Loucy (cell line): ENCODE measurements around the gene ZC3H18.

Source experiments
- H2AFZ ChIP-seq: fragments of 200-600 bp; sonication (generic); 2 replicates; pipeline ENCODE4 v1.6.0; 2016; ENCODE audit warnings: antibody characterized with exemption, mild to moderate bottlenecking, low read length, moderate library complexity
- H3F3A ChIP-seq: fragments of 200-600 bp; 2 replicates; pipeline ENCODE4 v1.6.0; 2016; ENCODE audit warnings: antibody characterized with exemption, low read depth, mild to moderate bottlenecking
- H3K27me3 ChIP-seq: fragments of 200-600 bp; sonication (generic); 2 replicates; pipeline ENCODE4 v1.6.1; 2014; ENCODE audit warnings: low read length, mild to moderate bottlenecking; ENCODE audit not compliant: insufficient read depth, poor library complexity, severe bottlenecking
- H3K36me3 ChIP-seq: fragments of 200-600 bp; sonication (generic); 2 replicates; pipeline ENCODE4 v1.6.1; 2016; ENCODE audit warnings: low read length; ENCODE audit not compliant: insufficient read depth
- H3K4me1 ChIP-seq: fragments of 200-600 bp; sonication (generic); 2 replicates; pipeline ENCODE4 v1.5.1; 2014; ENCODE audit warnings: low read length, mild to moderate bottlenecking; ENCODE audit not compliant: insufficient read depth, poor library complexity, severe bottlenecking
- H3K4me2 ChIP-seq: fragments of 200-600 bp; sonication (generic); 2 replicates; pipeline ENCODE4 v1.6.0; 2014; ENCODE audit warnings: antibody characterized with exemption, low read length, low read depth, mild to moderate bottlenecking; ENCODE audit not compliant: poor library complexity, severe bottlenecking
- H3K4me3 ChIP-seq: fragments of 200-600 bp; sonication (generic); 2 replicates; pipeline ENCODE4 v1.5.1; 2014; ENCODE audit warnings: low read length, mild to moderate bottlenecking, mixed read lengths; ENCODE audit not compliant: poor library complexity, severe bottlenecking
- H3K79me2 ChIP-seq: fragments of 200-600 bp; sonication (generic); 2 replicates; pipeline ENCODE4 v1.6.1; 2014; ENCODE audit warnings: low read length; ENCODE audit not compliant: insufficient read depth
- H3K9ac ChIP-seq: fragments of 200-600 bp; sonication (generic); 2 replicates; pipeline ENCODE4 v1.6.0; 2014; ENCODE audit warnings: mild to moderate bottlenecking, low read depth, low read length, moderate library complexity; ENCODE audit not compliant: poor library complexity, severe bottlenecking
- H3K9me2 ChIP-seq: fragments of 200-600 bp; sonication (generic); replicated peaks from 2 replicates; pipeline ENCODE4 v1.6.1; 2016; ENCODE audit warnings: low read depth, low read length, mixed read lengths
- H3K9me3 ChIP-seq: fragments of 200-600 bp; sonication (generic); 2 replicates; pipeline ENCODE4 v1.6.1; 2014; ENCODE audit warnings: mild to moderate bottlenecking, antibody characterized with exemption, low read length, low read depth; ENCODE audit not compliant: insufficient read depth
- H4K20me1 ChIP-seq: fragments of 200-600 bp; sonication (generic); 2 replicates; pipeline ENCODE4 v1.6.0; 2014; ENCODE audit warnings: antibody characterized with exemption, low read length, mild to moderate bottlenecking; ENCODE audit not compliant: insufficient read depth, poor library complexity, severe bottlenecking
- EZH2phosphoT487 ChIP-seq: fragments of 200-600 bp; IDR thresholded peaks from 2 replicates; pipeline ENCODE4 v1.6.1; 2018; ENCODE audit warnings: antibody characterized with exemption, mild to moderate bottlenecking, moderate library complexity, borderline replicate concordance
- TF ChIP-seq, protein P1 (sequence below): fragments of 200-600 bp; sonication (generic); conservative IDR thresholded peaks from 2 replicates; pipeline ENCODE4 v1.5.1; 2014; ENCODE audit warnings: mild to moderate bottlenecking, antibody characterized with exemption, low read length

The ZC3H18 gene

GRCh38 chr16:88550246-88550661 is 19.9 kb upstream of the ZC3H18 start:
- Histone ChIP-seq H3K9me3 (no peaks in the 10 kb centered on the region), H2AFZ (no peak overlapping the region; the same call in 1 of the 2 replicates), H3K9me2 (no peaks in the 10 kb centered on the region), H3K27me3 (no peaks in the 10 kb centered on the region), H3F3A (no peaks in the 10 kb centered on the region), H3K36me3 (no peaks in the 10 kb centered on the region), H3K4me3 (peak overlapping the region; percentile 69), H3K4me2 (peak overlapping the region; percentile 86), H3K4me1 (peaks cover 21% of the 10 kb centered on the region), H3K9ac (peak overlapping the region; percentile 54), H4K20me1 (no peaks in the 10 kb centered on the region), H3K79me2 (no peaks in the 10 kb centered on the region)
- TF ChIP-seq, protein P1, sequence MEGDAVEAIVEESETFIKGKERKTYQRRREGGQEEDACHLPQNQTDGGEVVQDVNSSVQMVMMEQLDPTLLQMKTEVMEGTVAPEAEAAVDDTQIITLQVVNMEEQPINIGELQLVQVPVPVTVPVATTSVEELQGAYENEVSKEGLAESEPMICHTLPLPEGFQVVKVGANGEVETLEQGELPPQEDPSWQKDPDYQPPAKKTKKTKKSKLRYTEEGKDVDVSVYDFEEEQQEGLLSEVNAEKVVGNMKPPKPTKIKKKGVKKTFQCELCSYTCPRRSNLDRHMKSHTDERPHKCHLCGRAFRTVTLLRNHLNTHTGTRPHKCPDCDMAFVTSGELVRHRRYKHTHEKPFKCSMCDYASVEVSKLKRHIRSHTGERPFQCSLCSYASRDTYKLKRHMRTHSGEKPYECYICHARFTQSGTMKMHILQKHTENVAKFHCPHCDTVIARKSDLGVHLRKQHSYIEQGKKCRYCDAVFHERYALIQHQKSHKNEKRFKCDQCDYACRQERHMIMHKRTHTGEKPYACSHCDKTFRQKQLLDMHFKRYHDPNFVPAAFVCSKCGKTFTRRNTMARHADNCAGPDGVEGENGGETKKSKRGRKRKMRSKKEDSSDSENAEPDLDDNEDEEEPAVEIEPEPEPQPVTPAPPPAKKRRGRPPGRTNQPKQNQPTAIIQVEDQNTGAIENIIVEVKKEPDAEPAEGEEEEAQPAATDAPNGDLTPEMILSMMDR: no peak
- no peak for TF ChIP-seq EZH2phosphoT487

DNA sequence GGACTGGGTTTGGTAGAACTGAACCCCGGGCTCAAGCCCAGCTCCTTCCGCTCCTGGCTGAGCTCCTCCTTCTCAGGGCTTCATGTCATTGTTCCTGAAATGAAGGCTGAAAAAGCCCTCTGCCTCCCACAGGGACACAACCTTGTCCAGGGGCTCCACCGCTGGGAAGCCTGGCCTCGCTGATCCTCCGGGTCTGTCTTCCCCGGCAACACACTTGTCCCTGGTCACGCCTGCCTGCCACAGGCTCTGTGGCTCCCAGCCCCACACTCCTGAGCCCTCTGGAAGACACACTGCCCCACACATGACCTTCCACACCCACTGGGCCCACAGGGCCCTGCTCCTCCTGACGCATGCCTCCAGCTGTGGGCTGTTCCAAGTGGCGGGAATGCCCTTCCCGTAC is 18.0 kb upstream of the ZC3H18 start:
- Histone ChIP-seq H3K9ac (peak overlapping the region; percentile 34), H3K4me1 (peaks cover 21% of the 10 kb centered on the region), H2AFZ (no peak overlapping the region), H3K27me3 (no peaks in the 10 kb centered on the region), H3K4me3 (no peak overlapping the region), H4K20me1 (no peaks in the 10 kb centered on the region), H3F3A (no peaks in the 10 kb centered on the region), H3K4me2 (peak overlapping the region; percentile 43), H3K36me3 (no peaks in the 10 kb centered on the region), H3K79me2 (no peaks in the 10 kb centered on the region), H3K9me3 (no peaks in the 10 kb centered on the region), H3K9me2 (no peaks in the 10 kb centered on the region)
- TF ChIP-seq EZH2phosphoT487: no peak
- TF ChIP-seq, protein P1: no peak

- H3F3A ChIP-seq: no peaks in the 10 kb centered on the region
- H3K36me3 ChIP-seq: no peaks in the 10 kb centered on the region
- H4K20me1 ChIP-seq: no peaks in the 10 kb centered on the region
- H3K9me3 ChIP-seq: no peaks in the 10 kb centered on the region
- H3K4me3 ChIP-seq: no peak overlapping the region
- peak overlapping the region; percentile 34 for H3K9ac ChIP-seq
- no peak overlapping the region; the same call in 1 of the 2 replicates for H2AFZ ChIP-seq
- H3K4me2 ChIP-seq: peak overlapping the region; percentile 43
- no peaks in the 10 kb centered on the region for H3K79me2 ChIP-seq
- H3K9me2 ChIP-seq: no peaks in the 10 kb centered on the region
- TF ChIP-seq EZH2phosphoT487: no peak
- TF ChIP-seq, protein P1: no peak
- no peaks in the 10 kb centered on the region for H3K27me3 ChIP-seq
- peaks cover 21% of the 10 kb centered on the region for H3K4me1 ChIP-seq
Observed at GRCh38 chr16:88552815-88553214, 17.4 kb upstream of the ZC3H18 start.
